ENCODE measurements around the gene MAN1C1. TPM values are rescaled to one million over a fixed set of nuclear protein-coding genes. Genes with fewer than 3 reads are reported as not detected.

The MAN1C1 gene
- total and polyA plus RNA-seq, 9 of the 15 experiments (the other 6 are each of a cell fraction or from before 2014, with no cell fraction given), result 0.04 to 0.44 (median 0.10) TPM; not detected in 3

- TF ChIP-seq ZNF589 (CRISPR knock-in tag; IDR thresholded peaks at IDR 0.05; ENCODE audit: low read depth) (no peak), SREBF2 (CRISPR knock-in tag; IDR thresholded peaks at IDR 0.05) (no peak), EZH2 (IDR thresholded peaks at IDR 0.05; ENCODE audit: borderline replicate concordance, low read depth, low read length) (no peak), FUS (optimal IDR thresholded peaks at IDR 0.05; ENCODE audit: low read depth, low read length) (no peak), TBL1XR1 (IDR thresholded peaks at IDR 0.05; ENCODE audit: low read length in 2 of 2) (no peak), TFAM (CRISPR knock-in tag; conservative IDR thresholded peaks at IDR 0.05) (no peak), ZNF253 (CRISPR knock-in tag; conservative IDR thresholded peaks at IDR 0.05) (no peak)
Measured at GRCh38 chr1:25704267-25704691, 87.7 kb downstream of the MAN1C1 start (continued).

- H4K20me1 ChIP-seq (replicated peaks; ENCODE audit: control insufficient read depth, insufficient read depth, low read length), result no peaks in the 10 kb centered on the region
- H2AFZ ChIP-seq (ENCODE audit: low read depth, low read length), result no peak overlapping the region
- H3K36me3 ChIP-seq (ENCODE audit: control insufficient read depth, insufficient read depth, low read length), result no peaks in the 10 kb centered on the region
- peaks cover 2 to 12% of the 10 kb centered on the region in 2 experiments; a peak in 3 of 5 replicates for H3K4me1 ChIP-seq (replicated peaks in 1 of 2; ENCODE audit: control insufficient read depth in 2 of 2, insufficient read depth in 2 of 2, low read length in 2 of 2)
- DNase-seq (ENCODE audit: extremely low read depth in 1 of 4, low spot score in 3 of 4) (no peak), ATAC-seq (no peak), FAIRE-seq (no peak)
- POLR2A ChIA-PET, result no interaction called here
- H3K27ac ChIP-seq (ENCODE audit: extremely low read depth, low read depth, low read length), result no peak overlapping the region
- H3K9me3 ChIP-seq (replicated peaks; ENCODE audit: control insufficient read depth, insufficient read depth, low read depth, low read length), result no peaks in the 10 kb centered on the region
- TF ChIP-seq ILF3 (IDR thresholded peaks at IDR 0.05; ENCODE audit: borderline replicate concordance) (no peak), L3MBTL2 (IDR thresholded peaks at IDR 0.05) (no peak), ZNF384 (IDR thresholded peaks at IDR 0.05; ENCODE audit: low read depth, low read length) (no peak), THRAP3 (IDR thresholded peaks at IDR 0.05; ENCODE audit: borderline replicate concordance) (no peak), DDX20 (tag; IDR thresholded peaks at IDR 0.05; ENCODE audit: low read depth) (no peak), CEBPB (tag; IDR thresholded peaks at IDR 0.05) (peak; percentile 62), CEBPG (CRISPR knock-in tag; IDR thresholded peaks at IDR 0.05) (no peak), CEBPG (tag; conservative IDR thresholded peaks at IDR 0.05 in 1 of 2, IDR thresholded peaks at IDR 0.05 in 1 of 2) (peak; percentile 30 to 62; a peak in 2 of 4 replicates)
- TF ChIP-seq, protein P1, sequence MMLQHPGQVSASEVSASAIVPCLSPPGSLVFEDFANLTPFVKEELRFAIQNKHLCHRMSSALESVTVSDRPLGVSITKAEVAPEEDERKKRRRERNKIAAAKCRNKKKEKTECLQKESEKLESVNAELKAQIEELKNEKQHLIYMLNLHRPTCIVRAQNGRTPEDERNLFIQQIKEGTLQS (IDR thresholded peaks at IDR 0.05), result peak; percentile 55
- TF ChIP-seq, protein P1 (CRISPR knock-in tag; conservative IDR thresholded peaks at IDR 0.05), result no peak
- no peaks in the 10 kb centered on the region for H3K9me1 ChIP-seq (ENCODE audit: control insufficient read depth, insufficient read depth, low read length)
- no TSS peak for BruUV-seq (replicated peaks)
- in situ Hi-C loops (cut with MboI), result no loop called here
- intact Hi-C loops (cut with micrococcal nuclease), result no loop called here
- peaks cover 41 to 49% of the 10 kb centered on the region in 2 experiments for H3K27me3 ChIP-seq (ENCODE audit: control insufficient read depth in 2 of 2, insufficient read depth in 2 of 2, low read length in 2 of 2)
- no peak overlapping the region for H3K9ac ChIP-seq (ENCODE audit: insufficient read depth in 1 of 2, low read depth in 2 of 2, low read length in 2 of 2)
- 0% methylated on average over 2 of the region's 2 CpGs for WGBS (ENCODE audit: insufficient coverage, low coverage, missing lambda C conversion rate)
- CTCF ChIA-PET (ENCODE audit: low intra/inter-chr PET ratio), result interaction anchor here (1.0 kb wide), 1 partner anchor 10 kb away, joined by 3 read pairs; no protein-coding TSS in a partner anchor
- H3K79me2 ChIP-seq (ENCODE audit: control insufficient read depth, insufficient read depth, low read length), result no peaks in the 10 kb centered on the region
- H3K4me2 ChIP-seq (ENCODE audit: insufficient read depth, low read length), result no peak overlapping the region
- H3K4me3 ChIP-seq, result no peak overlapping the region
Measured at GRCh38 chr1:25705699-25706098, 89.1 kb downstream of the MAN1C1 start.
